Ovary (tissue), 9 donors: Measurements from ENCODE around the gene IGF2BP2. TPM values are rescaled to one million over a fixed set of nuclear protein-coding genes. Genes with fewer than 3 reads are reported as not detected.
"Not testable (repeated sequence)": the region's sequence is repeated elsewhere in the genome, so short reads cannot be mapped to it uniquely, and the experiment has no call there.

Experiments
- DNase-seq, 5 donors: peaks; one replicate each; pipeline ENCODE4 v3.0.0-alpha.2; 2019 to 2020
- H3K27ac ChIP-seq, 2 donors: fragments of 200-600 bp; one replicate each; pipeline versions ENCODE4 v1.5.1 to v1.8.0; 2019 to 2022
- H3K27me3 ChIP-seq: fragments of 200-600 bp; one replicate; pipeline ENCODE4 v1.8.0; 2022
- H3K36me3 ChIP-seq: fragments of 200-600 bp; sonication (generic); one replicate; pipeline ENCODE4 v1.5.1; 2019
- H3K4me1 ChIP-seq: one replicate; pipeline ENCODE4 v1.8.1; 2013; ENCODE audit warnings: mild to moderate bottlenecking, moderate library complexity; ENCODE audit not compliant: insufficient read depth
- H3K4me3 ChIP-seq: fragments of 200-600 bp; sonication (generic); one replicate; pipeline ENCODE4 v1.5.1; 2017
- H3K9me3 ChIP-seq, 2 donors: fragments of 200-600 bp in 1 of 2; sonication (generic) in 1 of 2; one replicate each; pipeline versions ENCODE4 v1.5.1 to v1.8.1; 2013 to 2019; ENCODE audit warnings: mild to moderate bottlenecking in 1 of 2, moderate library complexity in 1 of 2
- EP300 ChIP-seq: sonication (generic); formaldehyde crosslinking; IDR thresholded peaks from one replicate; pipeline ENCODE4 v1.6.1; 2017; ENCODE audit warnings: antibody characterized with exemption
- POLR2A ChIP-seq: fragments of 450-650 bp; IDR thresholded peaks from one replicate; pipeline ENCODE4 v1.6.1; 2017; ENCODE audit warnings: antibody characterized with exemption, mild to moderate bottlenecking, moderate library complexity
- WGBS, 3 donors: extraction: QIAGEN DNeasy Blood & Tissue Kit in 1 of 3; methylation state at CpG; one replicate each; pipeline versions ENCODE4 v1.1.5 to v1.1.7; 2013 to 2017; 5-methylcytosine and 5-hydroxymethylcytosine counted together
- intact Hi-C, 4 donors: fragments of 100-400 bp; cut with DNase I; formaldehyde crosslinking; loops; one replicate each; pipeline versions ENCODE4 v1.11.0 to v1.15.1; 2022 to 2023
- polyA plus RNA-seq, 2 donors: library from polyadenylated mRNA; stranded (reverse); fragments of 200-250 nt in 1 of 2; fragments of 350-450 nt in 1 of 2; fragmentation: Illumina TruSeq in 1 of 2; extraction: RNeasy Lipid Tissue Mini Kit (QIAGEN cat#74804) in 1 of 2; gene quantifications; one replicate each; pipeline ENCODE4 v1.2.3, GENCODE V29; 2013 to 2014
- total RNA-seq, 7 donors: library from RNA; depleted of rRNA in 2 of 7; stranded (reverse); fragments of >200 nt in 2 of 7; fragmentation: NEBNext Ultra II Directional in 3 of 7; extraction: Animal tissue kit (Norgen Biotek cat#: 25700) in 3 of 7; gene quantifications; one replicate each; pipeline versions ENCODE4 v1.1.0 to v1.2.4, GENCODE V29; 2016 to 2023
- TF ChIP-seq, protein P1 (sequence below), 3 donors: fragments of 450-650 bp in 2 of 3; fragments of 200-600 bp in 1 of 3; IDR thresholded peaks; one replicate each; pipeline versions ENCODE4 v1.5.1 to v1.8.0; 2016 to 2022; ENCODE audit warnings: antibody characterized with exemption in 3 of 3, mild to moderate bottlenecking in 1 of 3
- donor health status: DM: no; HTN: no; CAD: no; lungs with moderate emphysema.
- donor health status: DM: no; HTN: no; CAD: no.
- donor health status: Bipolar disorder and iron deficiency.
- donor health status: DM: yes; HTN: yes; CAD: no.
- donor health status: DM: no; HTN: no; CAD: no.
- donor health status: DM: yes; HTN: yes; CAD: no.

Gene IGF2BP2
- total and polyA plus RNA-seq, 9 donors = 4.6 to 31.1 (median 13.7) TPM

DNA sequence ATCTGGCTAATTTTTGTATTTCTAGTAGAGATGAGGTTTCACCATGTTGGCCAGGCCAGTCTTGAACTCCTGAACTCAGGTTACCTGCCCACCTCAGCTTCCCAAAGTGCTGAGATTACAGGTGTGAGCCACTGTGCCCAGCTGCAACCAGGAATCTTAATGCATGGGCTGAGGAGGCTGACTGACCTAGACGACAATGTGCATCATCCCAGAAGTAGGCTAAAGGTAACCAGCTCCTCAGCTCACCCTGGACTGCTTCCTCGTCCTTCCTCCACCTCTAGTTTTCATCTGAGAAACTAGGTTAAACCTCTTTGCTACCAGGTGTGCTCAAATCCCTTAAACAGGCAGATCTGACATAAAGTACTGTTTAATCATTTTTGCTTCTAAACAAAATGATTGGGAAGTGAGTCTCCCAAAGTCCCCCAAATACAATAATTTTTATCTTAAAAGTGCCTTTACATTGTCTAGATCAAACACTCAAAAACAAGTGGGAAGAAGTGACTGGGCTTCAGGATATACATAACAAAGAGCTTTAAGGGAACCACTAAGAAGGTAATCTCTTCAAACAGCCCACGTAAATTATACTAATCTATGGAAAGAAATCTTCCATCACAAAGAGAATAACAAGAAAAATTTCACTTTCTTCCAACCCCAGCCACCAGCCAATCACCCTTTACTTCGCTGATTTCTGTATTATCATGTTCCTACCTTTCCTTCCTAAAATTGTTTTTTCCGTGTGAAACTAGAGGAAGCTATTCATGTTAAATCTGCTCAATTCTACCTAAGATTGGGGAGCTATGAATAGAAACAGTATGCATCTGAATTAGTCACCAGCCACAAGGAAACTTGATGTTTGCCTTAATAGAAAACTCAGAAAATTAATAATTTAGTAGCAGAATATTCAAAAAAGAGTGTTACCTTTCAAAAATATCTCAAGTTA, 34.7 kb downstream of the IGF2BP2 start:
- H3K4me1 ChIP-seq = no peaks in the 10 kb centered on the region
- 60 to 79% (median 70%) methylated on average over 5 of the region's 5 CpGs for WGBS, 3 donors
- H3K27me3 ChIP-seq = no peaks in the 10 kb centered on the region
- no peaks in the 10 kb centered on the region for H3K36me3 ChIP-seq
- intact Hi-C loops = no loop called here
- TF ChIP-seq POLR2A (no peak), EP300 (no peak)
- TF ChIP-seq, protein P1, sequence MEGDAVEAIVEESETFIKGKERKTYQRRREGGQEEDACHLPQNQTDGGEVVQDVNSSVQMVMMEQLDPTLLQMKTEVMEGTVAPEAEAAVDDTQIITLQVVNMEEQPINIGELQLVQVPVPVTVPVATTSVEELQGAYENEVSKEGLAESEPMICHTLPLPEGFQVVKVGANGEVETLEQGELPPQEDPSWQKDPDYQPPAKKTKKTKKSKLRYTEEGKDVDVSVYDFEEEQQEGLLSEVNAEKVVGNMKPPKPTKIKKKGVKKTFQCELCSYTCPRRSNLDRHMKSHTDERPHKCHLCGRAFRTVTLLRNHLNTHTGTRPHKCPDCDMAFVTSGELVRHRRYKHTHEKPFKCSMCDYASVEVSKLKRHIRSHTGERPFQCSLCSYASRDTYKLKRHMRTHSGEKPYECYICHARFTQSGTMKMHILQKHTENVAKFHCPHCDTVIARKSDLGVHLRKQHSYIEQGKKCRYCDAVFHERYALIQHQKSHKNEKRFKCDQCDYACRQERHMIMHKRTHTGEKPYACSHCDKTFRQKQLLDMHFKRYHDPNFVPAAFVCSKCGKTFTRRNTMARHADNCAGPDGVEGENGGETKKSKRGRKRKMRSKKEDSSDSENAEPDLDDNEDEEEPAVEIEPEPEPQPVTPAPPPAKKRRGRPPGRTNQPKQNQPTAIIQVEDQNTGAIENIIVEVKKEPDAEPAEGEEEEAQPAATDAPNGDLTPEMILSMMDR (IDR thresholded peaks at IDR 0.05) = no peak
- no peaks in the 10 kb centered on the region for H3K9me3 ChIP-seq
- H3K27ac ChIP-seq = no peak overlapping the region
- DNase-seq = no peak
- H3K4me3 ChIP-seq = no peak overlapping the region

DNA sequence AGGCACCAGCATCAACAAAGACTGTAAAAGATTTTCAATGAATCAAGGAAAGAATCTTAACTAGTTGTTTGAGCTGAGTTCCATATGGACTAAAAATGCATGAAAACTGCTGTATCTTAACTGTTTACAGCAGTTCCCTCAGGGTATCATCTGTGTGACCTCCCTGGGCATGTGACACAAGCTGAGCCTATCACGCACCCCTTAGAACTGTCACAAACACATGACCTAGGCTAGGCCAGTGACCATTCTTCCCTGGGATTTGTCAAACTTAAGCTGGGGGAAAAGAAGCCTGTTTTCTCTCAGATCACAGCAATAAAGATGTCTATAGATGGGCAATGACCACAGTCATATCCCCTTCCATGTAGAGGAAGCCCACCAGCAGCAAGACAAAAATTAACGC, 35.7 kb downstream of the IGF2BP2 start:
- DNase-seq = no peak
- H3K27me3 ChIP-seq = no peaks in the 10 kb centered on the region
- no peaks in the 10 kb centered on the region for H3K4me1 ChIP-seq
- no peak overlapping the region for H3K4me3 ChIP-seq
- H3K27ac ChIP-seq = no peak overlapping the region
- H3K9me3 ChIP-seq = no peaks in the 10 kb centered on the region
- WGBS, 3 donors = 88 to 95% (median 91%) methylated on average over 2 of the region's 2 CpGs
- intact Hi-C loops = no loop called here
- TF ChIP-seq POLR2A = no peak
- no peak for TF ChIP-seq EP300
- TF ChIP-seq, protein P1 (IDR thresholded peaks at IDR 0.05) = no peak
- no peaks in the 10 kb centered on the region for H3K36me3 ChIP-seq

DNA sequence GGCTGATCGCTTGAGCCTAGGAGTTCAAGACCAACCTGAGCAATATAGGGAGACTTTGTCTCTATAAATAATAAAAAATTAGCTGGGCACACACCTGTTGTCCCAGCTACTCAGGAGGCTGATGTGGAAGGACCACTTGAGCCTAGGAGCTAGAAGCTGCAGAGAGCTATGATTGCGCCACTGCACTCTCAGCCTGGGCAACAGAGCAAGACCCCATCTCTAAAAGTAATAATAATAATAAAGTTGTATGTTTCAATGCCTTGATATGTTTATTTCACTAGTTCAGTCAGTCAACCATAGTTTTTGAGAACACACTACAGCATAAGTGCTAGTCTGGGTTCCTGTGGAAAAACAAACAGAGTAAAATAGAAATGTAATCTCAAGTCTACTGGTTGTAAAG, 36.5 kb downstream of the IGF2BP2 start:
- H3K9me3 ChIP-seq = no peaks in the 10 kb centered on the region
- H3K27me3 ChIP-seq = no peaks in the 10 kb centered on the region
- WGBS, 3 donors = 92 to 97% (median 94%) methylated on average over 2 of the region's 2 CpGs
- intact Hi-C loops = no loop called here
- TF ChIP-seq POLR2A = no peak
- TF ChIP-seq, protein P1 (IDR thresholded peaks at IDR 0.05) = no peak
- no peak for TF ChIP-seq EP300
- no peaks in the 10 kb centered on the region for H3K4me1 ChIP-seq
- H3K27ac ChIP-seq = no peak overlapping the region
- H3K4me3 ChIP-seq = no peak overlapping the region
- no peak for DNase-seq
- H3K36me3 ChIP-seq = no peaks in the 10 kb centered on the region

DNA sequence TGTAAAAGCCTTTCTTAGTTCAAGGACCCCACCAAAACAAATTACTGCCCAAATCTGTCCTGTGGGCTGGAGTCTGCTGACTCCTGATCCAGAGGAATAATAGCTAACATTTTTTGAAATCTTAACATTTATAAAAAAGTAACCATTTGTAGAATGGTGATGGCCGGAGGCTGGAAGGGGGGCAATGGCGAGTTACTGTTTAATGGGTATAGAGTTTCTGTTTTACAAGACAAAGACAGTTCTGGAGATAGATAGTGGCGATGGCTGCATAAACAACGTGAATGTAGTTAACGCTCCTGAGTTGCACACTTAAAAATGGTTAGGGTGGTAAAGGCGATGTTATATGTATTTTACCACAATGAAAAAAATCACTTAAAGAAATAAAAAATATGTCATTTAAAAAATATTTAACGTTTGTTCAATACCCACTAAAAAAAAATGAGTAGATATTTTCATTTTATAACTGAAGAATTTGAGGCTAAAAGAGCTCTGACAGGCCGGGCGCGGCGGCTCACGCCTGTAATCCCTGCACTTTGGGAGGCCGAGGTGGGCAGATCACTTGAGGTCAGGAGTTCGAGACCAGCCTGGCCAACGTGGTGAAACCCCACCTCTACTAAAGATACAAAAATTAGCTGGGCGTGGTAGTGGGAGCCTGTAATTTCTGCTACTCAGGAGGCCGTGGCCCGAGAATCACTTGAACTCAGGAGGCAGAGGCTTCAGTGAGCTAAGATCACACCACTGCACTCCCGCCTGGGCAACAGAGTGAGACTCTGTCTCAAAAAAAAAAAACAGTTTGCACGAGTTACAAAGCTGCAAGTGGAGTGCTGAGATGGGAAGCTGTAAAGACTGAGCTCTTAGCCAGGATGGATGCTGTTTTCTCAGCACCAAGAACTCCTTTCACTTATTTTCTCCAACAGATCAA, 37.6 kb downstream of the IGF2BP2 start:
- no peak for TF ChIP-seq POLR2A
- TF ChIP-seq, protein P1 (IDR thresholded peaks at IDR 0.05) = no peak
- TF ChIP-seq EP300 = no peak
- Histone ChIP-seq H3K27ac (no peak overlapping the region), H3K27me3 (no peaks in the 10 kb centered on the region), H3K4me3 (no peak overlapping the region), H3K36me3 (no peaks in the 10 kb centered on the region), H3K4me1 (no peaks in the 10 kb centered on the region), H3K9me3 (no peaks in the 10 kb centered on the region)
- no peak for DNase-seq
- WGBS, 3 donors = 74 to 79% (median 78%) methylated on average over 20 of the region's 20 CpGs
- intact Hi-C loops = no loop called here

DNA sequence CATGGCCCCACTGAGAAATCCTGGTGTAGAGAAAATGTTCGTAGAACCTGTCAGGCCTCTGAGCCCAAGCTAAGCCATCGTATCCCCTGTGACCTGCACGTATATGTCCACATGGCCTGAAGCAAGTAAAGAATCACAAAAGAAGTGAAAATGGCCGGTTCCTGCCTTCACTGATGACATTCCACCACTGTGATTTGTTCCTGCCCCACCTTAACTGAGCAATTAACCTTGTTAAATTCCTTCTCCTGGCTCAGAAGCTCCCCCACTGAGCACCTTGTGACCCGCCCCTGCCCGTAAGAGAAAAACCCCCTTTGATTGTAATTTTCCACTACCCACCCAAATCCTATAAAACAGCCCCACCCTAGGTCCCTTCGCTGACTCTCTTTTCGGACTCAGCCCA, 38.6 kb downstream of the IGF2BP2 start:
- H3K4me3 ChIP-seq, H3K36me3 ChIP-seq, DNase-seq, H3K4me1 ChIP-seq, H3K9me3 ChIP-seq, H3K27ac ChIP-seq, H3K27me3 ChIP-seq, intact Hi-C loops: not testable (repeated sequence)
- 86 to 92% (median 88%) methylated on average over 8 of the region's 8 CpGs for whole genome bisulfite sequencing, 3 donors
